Endodermal cell (in vitro differentiated cells): Measurements from ENCODE around the gene SH3YL1. TPM values are rescaled to one million over a fixed set of nuclear protein-coding genes. Genes with fewer than 3 reads are reported as not detected.

Source experiments
- DNase-seq: peaks from one replicate; pipeline ENCODE4 v3.0.0-alpha.2; 2017
- H3K27ac ChIP-seq: 2 replicates; pipeline ENCODE4 v1.5.1; 2013; ENCODE audit warnings: mild to moderate bottlenecking, low read depth, low read length, moderate library complexity
- H3K27me3 ChIP-seq: 2 replicates; pipeline ENCODE4 v1.6.1; 2013; ENCODE audit warnings: mild to moderate bottlenecking, low read length, moderate library complexity; ENCODE audit not compliant: insufficient read depth, control insufficient read depth, poor library complexity, severe bottlenecking
- H3K36me3 ChIP-seq: 2 replicates; pipeline ENCODE4 v1.7.0; 2013; ENCODE audit warnings: mild to moderate bottlenecking, low read length, moderate library complexity; ENCODE audit not compliant: control insufficient read depth, insufficient read depth
- H3K4me1 ChIP-seq: one replicate; pipeline ENCODE4 v1.7.0; 2013; ENCODE audit warnings: low read length; ENCODE audit not compliant: control insufficient read depth, insufficient read depth
- H3K4me3 ChIP-seq: 2 replicates; pipeline ENCODE4 v1.5.1; 2013; ENCODE audit warnings: mild to moderate bottlenecking, low read length, moderate library complexity
- H3K9ac ChIP-seq: 2 replicates; pipeline ENCODE4 v1.6.1; 2013; ENCODE audit warnings: mild to moderate bottlenecking, low read length, moderate library complexity; ENCODE audit not compliant: poor library complexity, severe bottlenecking; ENCODE audit errors: extremely low read depth
- H3K9me3 ChIP-seq: 2 replicates; pipeline ENCODE4 v1.6.1; 2013; ENCODE audit warnings: mild to moderate bottlenecking, low read length, moderate library complexity; ENCODE audit not compliant: control insufficient read depth
- H3K27ac Mint-ChIP-seq: 2 replicates; pipeline ENCODE4 v1.8.0; 2020; ENCODE audit warnings: mixed read lengths
- H3K27me3 Mint-ChIP-seq: 2 replicates; pipeline ENCODE4 v1.8.0; 2021; ENCODE audit warnings: mild to moderate bottlenecking, mixed read lengths; ENCODE audit not compliant: insufficient read depth
- H3K36me3 Mint-ChIP-seq: 2 replicates; pipeline ENCODE4 v1.8.0; 2020; ENCODE audit warnings: low read depth, mixed read lengths
- H3K4me1 Mint-ChIP-seq: 2 replicates; pipeline ENCODE4 v1.8.0; 2020; ENCODE audit warnings: mixed read lengths
- H3K4me3 Mint-ChIP-seq: 2 replicates; pipeline ENCODE4 v1.8.0; 2020; ENCODE audit warnings: mild to moderate bottlenecking, moderate library complexity, mixed read lengths
- H3K9me3 Mint-ChIP-seq: 2 replicates; pipeline ENCODE4 v1.8.0; 2020; ENCODE audit warnings: mild to moderate bottlenecking, mixed read lengths
- WGBS, 2 experiments: methylation state at CpG; one replicate each; pipeline versions ENCODE4 v1.1.5 to v1.1.7; 2013; ENCODE audit warnings: missing lambda C conversion rate in 2 of 2, mixed read lengths in 1 of 2; ENCODE audit not compliant: insufficient coverage in 1 of 2, insufficient read length in 1 of 2; 5-methylcytosine and 5-hydroxymethylcytosine counted together
- total RNA-seq, 2 donors: library from RNA; stranded (reverse); fragmentation: NEBNext Ultra II Directional in 1 of 2; extraction: Animal tissue kit (Norgen Biotek cat#: 25700) in 1 of 2; gene quantifications; 2 replicates in 1 of 2; 3 replicates in 1 of 2; pipeline ENCODE4 v1.2.1, GENCODE V29; 2021
- TF ChIP-seq, protein P1 (sequence below): fragments of 200-600 bp; sonication (generic); conservative IDR thresholded peaks from 2 replicates; pipeline ENCODE4 v1.5.0; 2021; ENCODE audit warnings: antibody characterized with exemption, mild to moderate bottlenecking

SH3YL1 gene
- total RNA-seq, 2 donors from 2014 or later = 33.6 to 39.0 TPM

DNA sequence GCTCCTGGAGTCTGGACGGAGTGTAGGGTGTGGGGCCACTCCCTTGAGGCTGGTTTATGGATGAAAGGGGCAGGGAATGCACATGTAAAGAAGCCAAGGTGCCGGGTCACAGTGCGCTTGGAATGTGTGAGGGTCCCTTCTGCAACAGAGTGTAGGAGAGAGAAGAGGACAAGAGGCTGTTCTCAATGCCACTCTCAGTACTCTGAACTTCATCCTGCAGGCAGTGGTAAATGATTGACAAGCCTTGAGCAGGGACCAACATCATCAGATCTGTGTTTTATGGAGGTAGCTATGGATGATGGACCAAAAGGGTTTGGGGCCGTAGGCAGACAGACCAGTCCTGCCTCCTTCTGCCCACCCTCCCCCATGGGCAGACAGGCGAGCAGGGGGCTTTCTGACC, 31.3 kb upstream of the SH3YL1 start:
- 81% methylated on average over 5 of the region's 5 CpGs; no CpG with 5 or more reads in 1 of the 2 experiments for WGBS, 2 experiments
- no peak overlapping the region for H3K4me3 ChIP-seq
- no peak overlapping the region for H3K9ac ChIP-seq
- DNase-seq = no peak
- Mint-ChIP-seq H3K9me3 (peaks cover 10% of the 10 kb centered on the region), H3K4me3 (no peak overlapping the region), H3K4me1 (no peaks in the 10 kb centered on the region), H3K36me3 (no peaks in the 10 kb centered on the region), H3K27me3 (peaks cover 64% of the 10 kb centered on the region), H3K27ac (no peak overlapping the region)
- H3K4me1 ChIP-seq = no peaks in the 10 kb centered on the region
- no peaks in the 10 kb centered on the region for H3K9me3 ChIP-seq
- no peaks in the 10 kb centered on the region for H3K36me3 ChIP-seq
- TF ChIP-seq, protein P1, sequence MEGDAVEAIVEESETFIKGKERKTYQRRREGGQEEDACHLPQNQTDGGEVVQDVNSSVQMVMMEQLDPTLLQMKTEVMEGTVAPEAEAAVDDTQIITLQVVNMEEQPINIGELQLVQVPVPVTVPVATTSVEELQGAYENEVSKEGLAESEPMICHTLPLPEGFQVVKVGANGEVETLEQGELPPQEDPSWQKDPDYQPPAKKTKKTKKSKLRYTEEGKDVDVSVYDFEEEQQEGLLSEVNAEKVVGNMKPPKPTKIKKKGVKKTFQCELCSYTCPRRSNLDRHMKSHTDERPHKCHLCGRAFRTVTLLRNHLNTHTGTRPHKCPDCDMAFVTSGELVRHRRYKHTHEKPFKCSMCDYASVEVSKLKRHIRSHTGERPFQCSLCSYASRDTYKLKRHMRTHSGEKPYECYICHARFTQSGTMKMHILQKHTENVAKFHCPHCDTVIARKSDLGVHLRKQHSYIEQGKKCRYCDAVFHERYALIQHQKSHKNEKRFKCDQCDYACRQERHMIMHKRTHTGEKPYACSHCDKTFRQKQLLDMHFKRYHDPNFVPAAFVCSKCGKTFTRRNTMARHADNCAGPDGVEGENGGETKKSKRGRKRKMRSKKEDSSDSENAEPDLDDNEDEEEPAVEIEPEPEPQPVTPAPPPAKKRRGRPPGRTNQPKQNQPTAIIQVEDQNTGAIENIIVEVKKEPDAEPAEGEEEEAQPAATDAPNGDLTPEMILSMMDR = no peak
- no peak overlapping the region for H3K27ac ChIP-seq
- peaks cover 48% of the 10 kb centered on the region for H3K27me3 ChIP-seq

DNA sequence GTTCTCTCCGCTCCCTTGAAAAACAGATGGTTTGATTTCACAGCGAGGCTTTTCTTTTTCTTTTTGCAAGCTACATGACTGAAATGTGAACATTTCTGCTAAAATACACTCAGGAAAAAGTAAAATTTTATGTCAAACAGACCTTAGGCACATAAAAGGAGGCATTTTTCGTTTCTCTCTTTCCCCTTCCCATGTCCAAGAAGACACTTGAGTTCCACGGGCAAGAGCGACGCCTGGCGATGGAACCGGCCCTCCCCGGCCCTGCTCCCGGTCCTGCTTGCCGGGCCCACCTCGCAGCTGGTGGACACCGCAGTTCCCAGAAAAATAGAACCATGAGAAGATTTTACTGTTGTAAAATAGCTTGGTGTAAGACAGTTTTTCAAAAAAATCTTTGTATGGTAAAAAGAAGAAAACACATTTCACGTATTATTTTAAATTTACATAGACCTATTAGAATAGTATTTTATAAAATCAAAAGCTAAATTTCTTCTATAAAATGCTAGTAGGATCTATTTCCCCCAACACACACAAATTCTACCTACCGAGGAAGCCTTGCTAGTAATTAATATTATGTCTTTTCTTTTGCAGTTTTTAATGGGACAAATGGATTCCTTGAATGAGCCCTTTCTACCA, 26.4 kb upstream of the SH3YL1 start:
- no peak overlapping the region for H3K27ac Mint-ChIP-seq

DNA sequence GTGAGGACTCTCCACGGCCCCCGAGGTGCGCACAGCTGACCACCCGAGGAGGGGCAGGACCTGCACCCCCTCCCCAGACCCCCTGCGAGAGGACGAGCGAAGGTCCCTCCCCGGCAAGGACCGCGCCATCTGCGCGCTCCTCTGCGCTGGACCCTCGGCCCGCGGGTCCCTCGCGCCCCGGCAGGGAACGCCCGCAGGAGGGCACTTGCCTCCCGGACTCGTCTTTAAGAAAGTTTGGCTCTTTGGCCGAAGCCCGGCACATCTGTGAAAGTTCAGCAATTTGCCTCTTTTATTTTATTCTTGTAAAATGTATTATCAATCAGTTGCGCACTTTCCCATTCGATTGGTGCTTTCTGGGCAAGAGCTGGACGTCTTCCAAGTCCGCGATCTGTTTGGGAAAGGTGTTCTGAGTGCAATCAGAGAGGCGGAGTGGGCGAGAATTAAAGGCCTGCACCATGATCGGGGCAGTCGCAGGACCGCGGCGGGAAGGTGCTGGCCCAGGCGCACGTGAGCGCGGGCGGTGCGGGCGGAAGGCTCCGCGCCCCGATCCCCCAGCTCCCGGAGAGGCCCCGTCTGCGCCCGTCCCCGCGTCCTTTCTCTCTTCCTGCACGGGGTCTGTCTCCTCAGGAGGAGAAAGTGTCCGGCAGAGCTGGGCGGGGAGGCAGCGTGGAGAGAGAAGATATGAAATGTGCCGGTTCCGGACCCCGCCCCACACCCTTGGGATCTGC, 25.7 kb upstream of the SH3YL1 start:
- H3K9ac ChIP-seq = no peak overlapping the region
- H3K36me3 ChIP-seq = no peaks in the 10 kb centered on the region
- Mint-ChIP-seq H3K27ac (no peak overlapping the region), H3K36me3 (no peaks in the 10 kb centered on the region), H3K27me3 (peaks cover 66% of the 10 kb centered on the region), H3K9me3 (peaks cover 2% of the 10 kb centered on the region), H3K4me1 (peaks cover 27% of the 10 kb centered on the region), H3K4me3 (peak overlapping the region; percentile 58)
- WGBS, 2 experiments = 0 to 1% methylated on average over 6 to 60 of the region's 60 CpGs
- TF ChIP-seq, protein P1 = no peak
- H3K27me3 ChIP-seq = peaks cover 63% of the 10 kb centered on the region
- peaks cover 16% of the 10 kb centered on the region for H3K4me1 ChIP-seq
- peak overlapping the region; percentile 81 for H3K4me3 ChIP-seq
- H3K9me3 ChIP-seq = no peaks in the 10 kb centered on the region
- no peak overlapping the region for H3K27ac ChIP-seq
- DNase-seq = peak; percentile 71

More for the DNA sequence above, 26.4 kb upstream of the SH3YL1 start:
- Mint-ChIP-seq H3K4me3 (peak overlapping the region; percentile 58), H3K36me3 (no peaks in the 10 kb centered on the region), H3K4me1 (peaks cover 20% of the 10 kb centered on the region), H3K27me3 (peaks cover 71% of the 10 kb centered on the region), H3K9me3 (peaks cover 2% of the 10 kb centered on the region)
- DNase-seq = peak; percentile 92
- Histone ChIP-seq H3K27me3 (peaks cover 63% of the 10 kb centered on the region), H3K36me3 (no peaks in the 10 kb centered on the region), H3K9ac (no peak overlapping the region), H3K4me1 (peaks cover 11% of the 10 kb centered on the region), H3K9me3 (no peaks in the 10 kb centered on the region), H3K27ac (no peak overlapping the region), H3K4me3 (peak overlapping the region; percentile 81)
- TF ChIP-seq, protein P1 = peak; percentile 92
- WGBS, 2 experiments = 5 to 7% methylated on average over 7 to 13 of the region's 15 CpGs
